GM08714 (cell line): Measurements from ENCODE around the gene C3orf49.

ENCODE experiments used
- H3K4me3 ChIP-seq: fragments of 200-500 bp; sonication (Bioruptor generic); 2 replicates; pipeline ENCODE4 v1.5.1; 2014; ENCODE audit warnings: mild to moderate bottlenecking, low read length, inconsistent platforms
- ZNF274 ChIP-seq: IDR thresholded peaks from 2 replicates; pipeline ENCODE4 v1.6.1; 2012; ENCODE audit warnings: mild to moderate bottlenecking, low read depth, low read length

Gene C3orf49

DNA sequence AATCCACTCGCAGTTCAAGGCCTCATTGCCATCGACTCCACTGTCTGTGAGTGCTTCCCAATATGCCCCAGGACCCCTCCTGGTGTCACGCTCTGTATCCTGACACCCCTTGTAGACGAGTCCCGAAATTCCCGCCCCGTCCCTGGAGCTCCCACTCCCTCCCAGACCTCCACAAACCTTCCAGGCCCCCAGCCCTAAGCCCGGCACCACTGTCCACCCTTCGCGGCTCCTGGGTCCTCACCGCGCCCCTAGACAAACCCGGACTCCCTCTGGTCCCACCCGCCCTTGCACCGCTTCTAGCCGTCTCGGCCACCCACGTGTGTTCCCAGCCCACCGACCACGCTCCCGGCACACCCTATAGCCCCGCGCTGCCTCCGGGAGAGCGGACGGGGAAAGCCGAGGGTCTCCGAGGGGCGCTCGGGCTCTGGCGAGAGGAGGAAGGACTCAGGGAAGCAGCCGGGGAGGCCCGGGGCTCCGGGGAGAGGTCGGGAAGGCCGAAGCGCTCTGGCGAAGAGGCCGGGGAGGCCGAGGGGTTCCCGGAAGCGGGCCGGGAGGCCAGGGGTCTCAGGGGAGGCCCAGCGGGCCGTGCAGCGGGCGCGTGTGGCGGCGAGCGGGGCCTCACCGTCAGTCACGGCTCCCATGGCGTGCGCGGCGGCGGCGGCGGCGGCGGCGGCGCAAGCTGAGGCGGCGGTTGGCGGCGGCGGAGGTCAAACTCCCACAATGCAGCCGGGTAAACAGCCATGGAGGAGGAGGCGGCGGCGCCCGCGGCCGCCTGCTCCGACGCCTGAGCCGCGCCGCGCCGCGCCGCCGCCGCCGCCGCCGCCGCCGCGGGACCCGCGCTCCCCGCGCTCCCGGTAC is 44.3 kb downstream of the C3orf49 start, which contains the start of the genes ATXN7 and THOC7:
Gene ATXN7 (plus strand): TSS at position 718 of the 858 bp plus-strand sequence. CDS start 48,732 bp downstream, outside the sequence.
Gene THOC7 (minus strand): TSS at position 656 of the 858 bp plus-strand sequence. CDS start 15 bp downstream, at position 641.
- peak within 1 kb of the TSS; percentile 99 for H3K4me3 ChIP-seq
- TF ChIP-seq ZNF274, result no peak

DNA sequence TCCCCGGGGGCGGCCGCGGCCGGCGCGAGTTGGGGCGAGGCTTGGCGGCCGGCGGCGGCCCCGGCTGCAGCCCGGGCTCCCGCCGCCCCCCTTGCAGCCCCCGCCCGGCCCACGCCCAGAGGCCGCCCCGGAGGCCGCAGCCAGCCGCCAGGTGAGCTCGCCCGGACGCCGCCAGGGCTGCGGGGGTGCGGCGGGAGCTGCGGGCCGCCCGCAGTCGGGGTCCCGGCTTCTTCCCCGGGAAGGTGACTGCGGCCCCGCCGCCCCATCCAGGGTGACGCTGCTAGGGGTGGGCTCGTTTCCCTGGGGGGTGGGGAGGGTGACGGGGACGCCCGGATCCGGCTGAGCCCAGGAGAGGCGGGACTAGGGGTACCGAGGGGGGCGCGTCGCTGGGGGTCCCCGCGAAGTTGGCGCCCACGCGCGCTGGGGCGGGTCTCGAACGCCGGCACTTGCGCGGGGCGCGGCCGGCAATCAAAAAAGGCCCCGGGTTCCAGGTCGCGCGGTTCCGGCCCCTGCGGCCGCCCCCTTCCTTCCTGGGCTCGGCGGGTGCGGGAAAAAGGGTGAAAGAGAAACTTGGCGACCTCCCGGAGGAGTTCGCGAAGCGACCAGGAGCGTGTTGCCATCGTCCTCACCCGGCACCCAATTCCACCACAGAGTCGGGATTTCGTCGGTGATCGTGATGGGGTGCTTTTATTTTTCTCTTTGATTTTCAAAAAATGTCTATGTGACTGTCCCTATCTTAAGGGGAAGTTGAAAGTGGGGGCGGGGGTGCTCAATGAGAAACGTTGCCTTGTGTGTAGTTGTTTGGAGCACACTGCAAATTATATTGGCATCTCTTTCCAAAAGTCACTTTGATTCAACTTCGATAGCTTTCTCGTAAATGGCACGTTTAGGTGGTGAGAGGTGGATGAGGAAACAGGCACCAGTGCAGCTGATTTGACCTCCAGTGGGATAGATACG is 45.2 kb downstream of the C3orf49 start:
- no peak for TF ChIP-seq ZNF274

DNA sequence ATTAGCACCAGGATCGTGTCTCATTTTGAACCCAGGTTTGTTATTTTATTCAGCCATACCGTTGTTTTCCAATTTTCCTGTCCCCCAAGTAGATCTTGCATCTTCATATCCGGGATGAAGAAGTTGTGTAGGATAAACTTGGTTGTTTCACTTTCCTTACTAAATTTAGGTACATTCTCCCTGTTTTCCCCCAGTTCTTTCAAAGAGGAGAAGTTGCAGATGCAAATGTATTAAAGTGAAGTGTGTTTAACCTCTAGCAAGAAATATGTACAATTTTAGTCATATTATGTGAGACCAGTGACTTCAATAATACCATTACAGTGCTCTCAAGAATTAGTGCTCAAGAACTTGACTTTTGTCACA is 45.8 kb downstream of the C3orf49 start:
- no peak for TF ChIP-seq ZNF274
- peak overlapping the region; percentile 99 for H3K4me3 ChIP-seq

More for the DNA sequence above, 45.2 kb downstream of the C3orf49 start:
- H3K4me3 ChIP-seq, result peak overlapping the region; percentile 99

DNA sequence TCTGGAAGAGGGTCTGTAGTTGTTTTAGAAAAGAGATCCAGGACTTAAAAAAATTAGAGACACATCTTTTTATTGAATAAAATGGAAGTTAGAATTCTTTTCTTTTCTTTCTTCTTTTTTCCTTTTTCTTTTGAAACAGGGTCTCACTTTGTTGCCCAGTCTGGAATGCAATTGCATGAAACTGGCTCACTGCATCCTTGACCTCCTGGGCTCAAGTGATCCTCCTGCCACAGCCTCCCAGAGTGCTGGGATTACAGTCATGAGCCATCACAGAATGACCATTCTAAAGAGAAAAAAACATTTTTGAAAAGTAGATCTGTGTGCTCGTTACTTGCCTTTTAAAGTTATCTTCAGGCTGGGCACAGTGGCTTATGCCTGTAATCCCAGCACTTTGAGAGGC is 48.1 kb downstream of the C3orf49 start:
- TF ChIP-seq ZNF274, result no peak
- H3K4me3 ChIP-seq, result no peak overlapping the region

DNA sequence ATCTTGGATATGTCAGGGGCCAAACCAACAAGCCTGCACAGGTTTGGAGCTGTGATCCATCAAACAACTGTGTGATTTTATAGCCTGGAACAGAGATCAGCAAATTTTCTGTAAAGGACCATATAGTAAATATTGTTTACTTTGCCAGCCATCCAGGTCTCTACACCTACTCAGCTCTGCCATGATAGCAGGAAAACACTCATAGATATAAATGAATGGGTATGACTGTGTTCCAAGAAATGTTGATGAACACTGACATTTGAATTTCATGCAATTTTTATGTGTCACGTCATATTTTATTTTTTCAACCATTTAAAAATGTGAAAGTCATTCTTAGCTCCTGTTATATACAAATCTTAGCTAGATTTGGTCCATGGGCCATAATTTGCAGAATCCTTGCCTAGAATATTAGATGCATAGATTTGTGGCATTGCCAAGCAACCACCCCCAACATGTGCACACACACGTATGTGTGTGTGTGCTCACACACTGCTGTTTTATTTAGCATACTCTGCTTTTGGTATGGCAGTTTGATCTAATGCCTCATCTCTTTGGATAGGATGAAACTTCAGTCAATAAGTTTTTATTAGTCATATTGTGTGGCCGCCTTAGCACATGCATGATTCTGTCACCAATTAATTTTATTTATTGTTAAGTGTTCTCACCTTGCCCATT is 51.0 kb downstream of the C3orf49 start:
- H3K4me3 ChIP-seq, result no peak overlapping the region
- TF ChIP-seq ZNF274, result no peak

DNA sequence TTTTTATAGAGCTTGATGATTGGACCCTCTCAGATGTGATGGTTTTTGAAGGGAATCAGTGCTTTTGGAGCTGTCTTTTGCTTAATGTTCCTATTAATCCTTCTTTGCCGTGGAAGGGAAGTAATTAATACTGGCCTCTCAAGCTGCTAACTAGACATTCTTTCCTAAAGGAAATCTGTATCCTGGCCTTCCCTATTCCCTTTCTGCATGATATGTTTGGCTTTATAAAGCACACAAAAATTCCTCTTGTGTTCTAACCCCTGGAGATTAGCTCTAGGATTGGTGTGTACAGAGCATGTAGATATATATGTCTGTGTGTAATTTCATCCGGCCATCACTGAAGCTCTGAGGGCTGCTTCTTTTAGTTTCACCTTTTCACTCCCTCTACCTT is 51.5 kb downstream of the C3orf49 start:
- TF ChIP-seq ZNF274, result no peak

DNA sequence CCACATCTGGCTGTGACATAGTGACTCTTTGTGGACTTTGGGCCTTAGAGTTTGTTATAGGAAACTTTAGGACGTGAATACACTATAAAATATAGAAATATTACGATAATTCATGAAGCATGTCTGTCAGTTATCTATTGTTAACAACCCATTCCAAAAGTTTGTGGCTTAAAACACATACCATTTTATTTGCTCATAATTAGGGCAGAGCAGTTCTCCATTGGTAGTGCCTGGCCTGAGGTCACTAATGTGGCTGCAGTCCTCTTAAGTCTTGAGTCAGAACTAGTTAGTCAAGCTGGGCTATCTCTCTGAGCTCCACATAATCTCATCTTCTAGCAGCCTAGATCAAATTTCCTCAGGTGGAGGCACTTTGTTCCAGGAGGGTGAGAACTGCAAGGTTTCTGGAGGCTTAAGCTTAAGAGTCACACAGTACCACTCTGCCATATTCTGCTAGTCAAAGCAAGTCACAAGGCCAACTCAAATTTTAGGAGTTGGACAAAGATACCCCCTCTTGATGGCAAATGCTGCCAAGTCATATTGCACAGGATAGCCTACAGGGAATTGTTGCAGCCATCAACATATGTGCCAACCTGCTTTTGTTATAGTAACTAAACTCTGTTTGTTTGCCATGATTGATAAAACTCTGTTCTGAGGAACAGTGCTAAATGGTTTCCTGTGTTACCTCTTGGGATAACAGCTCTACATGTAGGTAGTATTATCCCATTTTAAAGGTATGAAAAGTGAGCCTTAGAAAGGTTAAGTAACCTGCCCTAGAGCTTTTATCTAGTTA is 53.2 kb downstream of the C3orf49 start:
- no peak for TF ChIP-seq ZNF274
- H3K4me3 ChIP-seq, result no peak overlapping the region

More for the DNA sequence above, 51.5 kb downstream of the C3orf49 start:
- no peak overlapping the region for H3K4me3 ChIP-seq

DNA sequence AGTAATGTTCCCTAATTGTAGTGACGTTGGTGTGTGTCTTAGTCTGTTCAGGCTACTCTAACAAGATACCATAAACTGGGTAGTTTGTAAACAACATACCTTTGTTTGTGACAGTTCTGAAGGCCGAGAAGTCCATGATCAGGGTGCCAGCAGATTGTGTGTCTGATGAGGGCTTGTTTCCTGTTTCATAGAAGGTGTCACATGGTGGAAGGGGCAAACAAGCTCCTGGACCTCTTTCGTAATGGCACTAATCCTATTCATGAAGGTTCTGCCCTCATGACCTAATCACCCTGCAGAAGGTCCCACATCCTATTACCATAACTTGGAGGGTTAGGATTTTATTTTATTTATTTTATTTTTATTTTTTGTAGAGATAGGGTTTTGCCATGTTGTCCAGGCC is 55.7 kb downstream of the C3orf49 start:
- H3K4me3 ChIP-seq, result no peak overlapping the region
- no peak for TF ChIP-seq ZNF274

DNA sequence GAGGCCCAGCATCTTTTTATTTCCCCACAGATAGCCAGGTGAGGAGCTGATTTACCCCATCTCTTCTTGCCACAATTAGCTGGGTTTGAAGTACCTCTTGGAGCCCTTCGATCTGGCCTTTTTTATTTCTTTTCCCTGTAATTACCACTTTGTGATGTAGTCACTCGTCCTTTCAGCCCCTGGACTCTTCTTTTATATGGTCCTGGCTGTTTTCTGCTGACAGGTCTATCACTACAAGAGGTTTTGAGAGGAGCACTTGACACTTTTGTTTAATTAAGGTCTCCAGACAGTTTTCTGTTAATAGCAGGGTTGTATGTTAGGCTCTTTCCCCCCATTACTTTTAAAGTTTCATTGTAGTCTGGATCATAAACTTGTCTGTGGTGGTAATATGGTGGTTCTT is 56.4 kb downstream of the C3orf49 start:
- H3K4me3 ChIP-seq, result no peak overlapping the region
- TF ChIP-seq ZNF274, result no peak

DNA sequence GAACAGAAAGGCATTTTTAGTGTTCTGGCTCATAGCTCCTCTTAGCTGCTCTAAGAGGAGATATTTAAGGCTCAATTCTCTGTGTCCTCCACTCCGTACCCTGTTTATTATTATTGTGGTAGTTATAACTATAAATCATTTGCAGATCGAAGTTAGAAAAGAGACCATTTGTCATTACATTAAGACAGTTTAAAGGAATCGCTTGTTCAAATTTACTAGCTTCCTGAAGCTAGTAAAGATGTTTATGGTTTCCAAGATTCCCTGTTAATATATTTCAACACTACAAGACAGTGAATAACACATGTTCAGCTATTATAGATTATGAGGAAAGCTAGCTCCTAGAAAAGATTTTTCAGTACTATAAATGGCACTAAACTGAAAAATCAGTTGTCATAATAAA is 57.2 kb downstream of the C3orf49 start:
- TF ChIP-seq ZNF274, result no peak
- H3K4me3 ChIP-seq, result no peak overlapping the region

DNA sequence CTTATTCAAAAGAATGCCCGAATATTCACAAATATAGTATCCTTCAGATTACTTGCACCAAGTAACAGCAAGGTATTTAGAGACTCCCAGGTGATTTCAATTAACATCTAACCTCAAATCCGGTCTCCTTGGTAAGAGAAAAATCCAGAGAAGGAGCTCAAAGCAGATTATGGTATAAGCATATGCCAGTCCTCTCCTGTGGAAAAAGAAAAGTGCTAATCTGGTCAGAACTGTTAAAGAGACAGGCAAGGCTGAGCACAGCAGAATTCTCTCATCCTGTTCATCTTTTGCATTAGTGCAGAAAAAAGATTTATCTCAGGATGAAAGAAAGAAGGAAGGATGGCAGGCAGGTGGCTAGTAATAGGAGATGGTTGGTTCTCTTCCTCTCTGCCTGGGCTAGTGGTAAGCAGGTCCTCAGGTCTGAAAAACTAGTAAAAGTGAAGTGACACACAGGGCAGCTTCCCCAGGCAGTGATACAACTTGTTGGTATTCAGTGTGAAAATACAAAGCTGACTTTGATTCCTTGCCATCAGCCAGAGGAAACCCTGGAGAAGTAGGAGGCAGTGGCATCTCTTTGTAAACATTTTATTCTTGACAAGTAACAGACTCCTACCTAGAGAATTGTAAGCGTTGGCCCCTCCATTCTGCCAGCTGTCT is 58.8 kb downstream of the C3orf49 start:
- no peak overlapping the region for H3K4me3 ChIP-seq
- no peak for TF ChIP-seq ZNF274

DNA sequence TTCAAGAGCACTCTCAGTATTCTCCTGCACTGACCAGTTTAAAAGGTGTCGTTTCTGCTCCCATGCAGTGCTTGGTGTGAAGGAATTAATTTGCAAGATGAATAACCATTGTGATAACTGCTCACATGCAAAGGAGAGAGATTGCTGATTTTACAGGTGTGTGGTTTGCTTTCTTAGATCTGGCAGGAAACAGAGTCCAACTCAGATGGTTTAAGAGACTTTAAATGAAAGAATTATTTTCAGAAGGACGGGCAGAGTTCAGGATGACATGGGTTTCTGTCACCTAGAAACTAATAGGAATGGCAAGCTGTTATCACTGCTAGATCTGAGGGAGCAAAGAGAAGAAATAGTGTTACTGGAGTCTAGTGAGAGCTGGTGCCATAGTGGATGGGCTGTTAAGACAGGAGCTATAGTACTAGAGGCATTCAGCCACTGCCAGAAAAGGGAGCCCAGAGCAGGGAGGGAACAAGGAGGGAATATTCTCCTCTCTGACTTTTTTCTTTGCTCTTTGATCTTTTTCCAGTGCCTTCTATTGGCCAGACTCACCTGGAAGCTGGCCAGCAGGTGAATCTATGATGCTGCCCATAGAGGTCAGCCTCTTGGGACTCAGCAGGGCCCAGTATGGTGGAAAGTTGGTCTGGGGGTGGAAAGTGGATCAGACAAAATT is 59.4 kb downstream of the C3orf49 start:
- H3K4me3 ChIP-seq, result no peak overlapping the region
- TF ChIP-seq ZNF274, result no peak
